Spinal cord (tissue), 10 donors: Measurements from ENCODE around the gene BRMS1L. TPM values are rescaled to one million over a fixed set of nuclear protein-coding genes. Genes with fewer than 3 reads are reported as not detected.
"Not testable (repeated sequence)": the region's sequence is repeated elsewhere in the genome, so short reads cannot be mapped to it uniquely, and the experiment has no call there.

ENCODE experiments used
- DNase-seq, 6 donors: peaks; one replicate each; pipeline versions ENCODE4 v3.0.0 to v3.0.0-alpha.2; 2013 to 2015; ENCODE audit warnings: low spot score in 6 of 6, low read depth in 4 of 6
- H3K27ac ChIP-seq: one replicate; pipeline ENCODE4 v1.5.1; 2013; ENCODE audit warnings: low read depth, low read length, control low read depth
- H3K27me3 ChIP-seq: one replicate; pipeline ENCODE4 v1.6.1; 2013; ENCODE audit warnings: low read length; ENCODE audit not compliant: control insufficient read depth, insufficient read depth
- H3K36me3 ChIP-seq: one replicate; pipeline ENCODE4 v1.6.1; 2013; ENCODE audit warnings: low read length; ENCODE audit not compliant: control insufficient read depth, insufficient read depth
- H3K4me1 ChIP-seq: one replicate; pipeline ENCODE4 v1.6.1; 2013; ENCODE audit warnings: low read length; ENCODE audit not compliant: control insufficient read depth, insufficient read depth
- H3K4me3 ChIP-seq: one replicate; pipeline ENCODE4 v1.5.1; 2013; ENCODE audit warnings: low read depth, low read length, control low read depth
- H3K9me3 ChIP-seq: one replicate; pipeline ENCODE4 v1.6.1; 2013; ENCODE audit warnings: low read length; ENCODE audit not compliant: control insufficient read depth, insufficient read depth
- WGBS: methylation state at CpG from one replicate; pipeline ENCODE4 v1.1.5; 2013; ENCODE audit warnings: missing lambda C conversion rate; ENCODE audit not compliant: insufficient coverage; 5-methylcytosine and 5-hydroxymethylcytosine counted together
- long read RNA-seq, 4 donors: transcript quantifications; one replicate each; lab custom pipeline, GENCODE V29; 2026
- polyA plus RNA-seq, 2 donors: library from polyadenylated mRNA; unstranded; fragments of 120-200 nt; gene quantifications; one replicate each; pipeline ENCODE4 v1.2.1, GENCODE V29; 2013; ENCODE audit not compliant: insufficient read length in 2 of 2
- total RNA-seq, 2 donors: library from RNA; depleted of rRNA in 1 of 2; stranded (reverse); fragments of 120-200 nt in 1 of 2; fragments of >200 nt in 1 of 2; gene quantifications; one replicate each; pipeline versions ENCODE4 v1.2.3 to v1.2.4, GENCODE V29; 2013 to 2014
- donor health status: healthy.

BRMS1L gene
- total RNA-seq = 10 to 100 TPM in 1 of 2 donors, 1 to 10 TPM in 1; 9.8 to 22.5 TPM
- polyA plus RNA-seq = 10 to 100 TPM; 21.6 to 25.9 TPM
- long read RNA-seq, donor 1, transcript BRMS1L-201 (10 exons, 2,657 nt) = major isoform, 7 of 9 reads
- long read RNA-seq, donor 1, partial matches to known transcripts = 0 of 9 reads
- long read RNA-seq, donor 1, other reads (novel, unspliced or antisense) = 0 of 9 reads
- long read RNA-seq, donor 2, partial matches to known transcripts = 0 of 2 reads
- long read RNA-seq, donor 2, other reads (novel, unspliced or antisense) = 0 of 2 reads
- long read RNA-seq, donor 3, partial matches to known transcripts = 0 of 1 reads
- long read RNA-seq, donor 3, other reads (novel, unspliced or antisense) = 0 of 1 reads
- long read RNA-seq, donor 4, partial matches to known transcripts = 8 of 12 reads
- long read RNA-seq, donor 4, other reads (novel, unspliced or antisense) = 0 of 12 reads

DNA sequence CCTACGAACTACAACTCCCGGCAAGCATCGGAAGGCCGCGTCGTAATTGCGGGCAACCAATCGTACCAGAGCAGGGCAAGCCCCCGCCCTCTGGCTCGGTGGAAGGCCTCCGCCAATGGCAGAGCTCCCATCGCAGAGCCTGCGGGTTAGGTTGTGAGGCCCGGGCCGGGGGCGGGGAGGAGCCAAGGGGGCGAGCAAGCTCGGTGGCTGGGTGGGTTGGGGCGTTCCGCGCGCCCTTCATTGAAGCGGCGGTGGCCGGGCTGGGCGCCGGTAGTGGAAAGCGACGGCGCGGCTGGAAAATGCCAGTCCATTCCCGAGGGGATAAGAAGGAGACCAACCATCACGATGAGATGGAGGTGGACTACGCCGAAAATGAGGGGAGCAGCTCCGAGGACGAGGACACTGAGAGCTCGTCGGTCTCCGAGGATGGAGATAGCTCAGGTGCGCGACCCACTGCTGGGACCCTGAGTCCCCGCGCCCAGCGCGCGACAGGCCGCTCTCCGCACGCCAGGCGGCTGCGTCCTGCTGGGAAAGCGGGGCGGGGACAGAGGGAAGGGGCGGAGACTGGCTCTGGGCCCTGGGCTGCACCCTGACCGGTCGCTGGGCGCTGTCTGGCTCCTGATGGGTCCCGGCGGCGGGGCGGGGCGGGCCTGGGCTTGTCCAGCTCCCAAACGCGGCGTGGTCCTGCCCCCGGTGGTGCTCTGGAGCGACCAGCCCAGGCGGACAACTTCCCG lies at the start of gene BRMS1L:
Gene BRMS1L (plus strand): TSS at position 121 of the 734 bp plus-strand sequence. CDS start 179 bp downstream, at position 300.
- Histone ChIP-seq H3K4me1 (peaks cover 3% of the 10 kb centered on the region), H3K36me3 (no peaks in the 10 kb centered on the region)
- WGBS = 0% methylated on average over 70 of the region's 70 CpGs

GRCh38 chr14:35776823-35777222 lies 49.3 kb upstream of the BRMS1L start:
- no peaks in the 10 kb centered on the region for H3K4me1 ChIP-seq
- H3K27me3 ChIP-seq = no peaks in the 10 kb centered on the region
- DNase-seq = no peak
- no peak overlapping the region for H3K4me3 ChIP-seq
- WGBS = no CpG with 5 or more reads among the region's 4 CpGs
- no peaks in the 10 kb centered on the region for H3K9me3 ChIP-seq
- no peaks in the 10 kb centered on the region for H3K36me3 ChIP-seq
- no peak overlapping the region for H3K27ac ChIP-seq

More for the DNA sequence above, at the start of gene BRMS1L:
- peak within 1 kb of the TSS; percentile 99 for H3K27ac ChIP-seq
- peak within 1 kb of the TSS; percentile 97 for H3K4me3 ChIP-seq
- DNase-seq = peak; percentile 90 to 100 (median 98)
- no peaks in the 10 kb centered on the region for H3K27me3 ChIP-seq
- no peaks in the 10 kb centered on the region for H3K9me3 ChIP-seq

DNA sequence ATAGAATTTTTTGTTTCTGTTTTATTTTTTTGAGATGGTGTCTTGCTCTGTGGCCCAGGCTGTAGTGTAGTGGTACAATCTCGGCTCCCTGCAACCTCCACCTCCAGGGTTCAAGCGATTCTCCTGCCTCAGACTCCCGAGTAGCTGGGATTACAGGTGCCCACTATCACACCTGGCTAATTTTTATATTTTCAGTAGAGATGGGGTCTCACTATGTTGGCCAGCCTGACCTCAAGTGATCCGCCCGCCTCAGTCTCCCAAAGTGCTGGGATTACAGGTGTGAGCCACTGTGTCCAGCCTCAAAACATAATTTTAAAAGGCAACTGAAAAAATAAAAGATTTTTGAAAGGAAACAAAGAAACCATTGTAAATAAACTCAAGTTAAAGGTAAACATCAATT lies 48.6 kb upstream of the BRMS1L start:
- not testable (repeated sequence) for DNase-seq, H3K4me1 ChIP-seq, H3K36me3 ChIP-seq, H3K27me3 ChIP-seq, H3K4me3 ChIP-seq, H3K9me3 ChIP-seq, H3K27ac ChIP-seq
- WGBS = no CpG with 5 or more reads among the region's 5 CpGs

- no CpG with 5 or more reads among the region's 3 CpGs for WGBS
- Histone ChIP-seq H3K4me3 (no peak overlapping the region), H3K36me3 (no peaks in the 10 kb centered on the region), H3K27me3 (no peaks in the 10 kb centered on the region), H3K27ac (no peak overlapping the region), H3K4me1 (no peaks in the 10 kb centered on the region), H3K9me3 (peaks cover 3% of the 10 kb centered on the region)
- no peak for DNase-seq
These were observed 46.8 kb upstream of the BRMS1L start for GRCh38 chr14:35779368-35779767.

DNA sequence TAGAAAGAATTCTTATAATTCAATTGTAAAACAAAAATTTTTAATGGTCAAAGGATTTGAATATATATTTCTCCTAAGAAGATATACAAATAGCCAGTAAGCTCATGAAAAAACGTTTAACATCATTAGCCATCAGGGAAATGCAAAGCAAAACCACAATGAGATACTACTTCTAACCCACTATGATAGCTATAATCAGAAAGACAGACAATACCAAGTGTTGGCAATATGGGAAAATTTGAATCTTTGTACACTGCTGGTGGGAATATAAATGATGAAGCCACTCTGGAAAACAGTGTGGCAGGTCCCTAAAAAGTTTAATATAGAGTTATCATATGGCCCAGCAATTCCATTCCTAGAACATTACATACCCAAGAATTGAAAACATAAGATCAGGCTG lies 42.4 kb upstream of the BRMS1L start:
- H3K27me3 ChIP-seq = no peaks in the 10 kb centered on the region
- no peaks in the 10 kb centered on the region for H3K36me3 ChIP-seq
- WGBS = no CpG with 5 or more reads among the region's 1 CpG
- DNase-seq = no peak
- no peaks in the 10 kb centered on the region for H3K4me1 ChIP-seq
- no peak overlapping the region for H3K4me3 ChIP-seq
- no peak overlapping the region for H3K27ac ChIP-seq
- peaks cover 3% of the 10 kb centered on the region for H3K9me3 ChIP-seq

- WGBS = 100% methylated on average over 1 of the region's 2 CpGs
- H3K36me3 ChIP-seq = no peaks in the 10 kb centered on the region
- no peak overlapping the region for H3K4me3 ChIP-seq
These were observed 39.3 kb upstream of the BRMS1L start for GRCh38 chr14:35786856-35787255.

GRCh38 chr14:35789651-35790050 lies 36.5 kb upstream of the BRMS1L start:
- no CpG with 5 or more reads among the region's 4 CpGs for WGBS
- no peak overlapping the region for H3K27ac ChIP-seq
- no peaks in the 10 kb centered on the region for H3K36me3 ChIP-seq
- no peak overlapping the region for H3K4me3 ChIP-seq
- H3K4me1 ChIP-seq = no peaks in the 10 kb centered on the region
- H3K27me3 ChIP-seq = no peaks in the 10 kb centered on the region
- DNase-seq = no peak
- no peaks in the 10 kb centered on the region for H3K9me3 ChIP-seq

More at GRCh38 chr14:35786856-35787255, 39.3 kb upstream of the BRMS1L start:
- Histone ChIP-seq H3K9me3 (peaks cover 2% of the 10 kb centered on the region), H3K27me3 (no peaks in the 10 kb centered on the region), H3K27ac (no peak overlapping the region), H3K4me1 (no peaks in the 10 kb centered on the region)
- DNase-seq = no peak

DNA sequence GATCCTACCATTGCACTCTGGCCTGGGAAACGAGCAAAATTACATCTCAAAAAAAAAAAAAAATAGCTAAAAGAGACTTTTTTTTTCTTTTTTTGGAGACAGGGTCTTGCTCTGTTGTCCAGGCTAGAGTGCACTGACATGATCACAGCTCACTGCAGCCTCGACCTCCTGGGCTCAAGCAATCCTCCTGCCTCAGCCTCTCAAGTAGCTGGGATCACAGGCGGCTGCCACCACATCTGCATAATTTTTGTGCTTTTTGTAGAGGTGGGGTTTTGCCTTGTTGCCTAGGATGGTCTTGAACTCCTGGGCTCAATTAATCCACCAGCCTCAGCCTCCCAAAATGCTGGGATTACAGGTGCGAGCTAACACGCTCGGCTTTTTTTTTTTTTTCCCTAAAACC lies 28.3 kb upstream of the BRMS1L start:
- H3K9me3 ChIP-seq = no peaks in the 10 kb centered on the region
- no peak overlapping the region for H3K27ac ChIP-seq
- H3K27me3 ChIP-seq = no peaks in the 10 kb centered on the region
- WGBS = 100% methylated on average over 3 of the region's 6 CpGs
- H3K4me3 ChIP-seq = no peak overlapping the region
- H3K4me1 ChIP-seq = peaks cover 4% of the 10 kb centered on the region
- no peak for DNase-seq
- no peaks in the 10 kb centered on the region for H3K36me3 ChIP-seq

- Histone ChIP-seq H3K4me1 (no peaks in the 10 kb centered on the region), H3K27ac (no peak overlapping the region), H3K36me3 (no peaks in the 10 kb centered on the region), H3K9me3 (no peaks in the 10 kb centered on the region), H3K27me3 (no peaks in the 10 kb centered on the region), H3K4me3 (no peak overlapping the region)
- whole genome bisulfite sequencing = 100% methylated on average over 1 of the region's 2 CpGs
- DNase-seq = no peak
These were observed 19.9 kb upstream of the BRMS1L start for GRCh38 chr14:35806006-35806907.
